Dermis blood vessel endothelial cell (primary cell): ENCODE measurements around the gene PTPRN2. TPM values are rescaled to one million over a fixed set of nuclear protein-coding genes. Genes with fewer than 3 reads are reported as not detected.

Experiments used
- DNase-seq: peaks from one replicate; pipeline ENCODE4 v3.0.0; 2010
- total RNA-seq: library from RNA; depleted of rRNA; stranded (reverse); fragments of >200 nt; gene quantifications from 2 replicates; pipeline ENCODE4 v1.2.3, GENCODE V29; 2014

PTPRN2 gene
- total RNA-seq, 1 donor from 2014 or later: 2.2 TPM

DNA sequence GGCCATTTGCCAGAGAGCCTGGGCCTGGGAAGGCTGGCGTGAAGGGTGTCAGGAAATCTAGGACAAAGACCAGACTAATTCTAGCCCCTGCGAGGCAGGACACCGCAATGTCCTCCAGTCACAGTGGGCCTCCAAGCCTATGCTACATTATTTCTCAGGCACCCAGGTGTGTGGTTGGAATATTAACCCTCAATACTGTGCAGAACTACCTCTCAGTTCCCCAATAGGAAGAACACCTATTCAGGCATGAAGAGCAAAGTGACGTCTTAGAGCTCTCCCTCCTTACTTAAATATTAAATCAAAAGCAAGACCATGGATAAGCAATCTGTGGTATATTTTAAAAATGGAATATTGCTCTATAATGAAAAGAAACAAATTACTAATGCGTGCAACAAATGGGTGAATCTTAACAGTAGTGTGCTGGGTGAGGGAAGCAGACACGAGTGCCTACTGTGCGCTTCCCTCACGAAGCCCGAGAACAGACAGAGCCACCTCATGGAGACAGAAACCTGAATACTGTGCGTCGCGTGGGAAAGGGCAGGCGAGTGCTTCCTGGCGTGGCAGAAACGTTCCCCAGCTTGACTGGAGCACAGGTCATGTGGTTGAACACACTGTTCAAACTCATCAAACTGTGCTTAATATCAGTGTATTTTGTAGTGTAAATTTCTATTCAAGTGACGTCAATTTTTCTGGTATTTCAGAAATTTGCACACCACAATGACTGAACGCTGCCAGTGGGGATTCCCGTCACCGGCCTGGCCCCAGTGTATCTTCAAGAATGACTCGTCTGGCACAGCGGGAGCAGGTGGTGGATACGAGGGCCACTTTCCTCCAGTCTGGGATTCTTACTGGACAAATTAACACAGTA is 15.5 kb upstream of the PTPRN2 start:
- no peak for DNase-seq

DNA sequence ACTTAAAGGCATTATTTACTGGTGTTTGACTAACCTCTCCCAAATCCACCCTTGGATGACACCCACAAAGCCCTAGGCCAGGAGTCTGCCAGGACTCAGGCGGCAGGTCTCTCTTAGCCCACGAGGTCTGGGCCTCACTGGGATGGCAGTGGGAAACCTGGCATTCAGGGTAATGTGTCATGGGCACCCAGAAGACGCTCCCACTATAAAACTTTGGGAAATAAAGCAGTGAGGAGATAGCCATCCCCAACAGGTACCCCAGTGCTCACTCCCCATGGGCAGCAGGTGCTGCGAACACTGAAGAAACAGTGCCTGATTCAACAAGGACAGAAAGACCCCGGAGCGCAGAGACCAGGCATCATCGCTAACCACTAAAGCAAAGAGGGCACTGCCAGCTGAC is 14.4 kb upstream of the PTPRN2 start:
- no peak for DNase-seq

DNA sequence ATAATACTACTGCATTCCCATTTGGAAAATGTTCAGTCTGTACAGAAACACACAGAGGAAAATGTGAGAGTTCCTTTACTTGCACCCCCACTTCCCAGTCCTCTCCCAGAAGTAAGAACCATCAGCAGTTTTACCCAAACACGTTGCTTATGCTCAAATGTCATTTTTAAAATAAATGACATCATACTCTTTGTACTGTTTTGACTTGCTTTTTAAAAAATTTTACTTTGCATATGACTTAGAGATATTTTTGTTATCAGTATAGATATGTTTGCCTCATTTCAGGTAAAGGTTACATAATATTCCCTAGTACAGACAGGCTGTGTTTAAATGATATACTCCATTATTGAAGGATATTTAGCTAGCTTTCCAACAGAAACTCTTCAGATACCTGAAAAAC is 13.5 kb upstream of the PTPRN2 start:
- no peak for DNase-seq

DNA sequence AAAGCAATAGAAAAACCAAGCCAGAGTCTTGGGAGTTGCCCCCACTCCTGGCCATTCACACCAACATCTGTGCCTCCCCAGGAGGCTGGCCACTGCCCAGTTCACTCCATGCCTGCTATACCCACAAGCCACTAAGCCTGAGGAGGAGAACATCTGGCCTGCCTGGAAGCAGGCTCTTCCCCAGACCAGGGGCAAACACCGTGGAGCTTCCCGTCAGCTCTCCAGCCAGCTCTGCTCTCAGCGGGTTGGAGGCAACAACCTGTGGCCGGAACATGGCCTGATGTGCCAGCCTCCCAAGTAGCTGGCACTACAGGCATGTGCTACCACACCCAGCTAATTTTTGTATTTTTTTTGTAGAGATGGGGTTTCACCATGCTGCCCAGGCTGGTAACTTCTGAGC is 9.1 kb upstream of the PTPRN2 start:
- DNase-seq: no peak

DNA sequence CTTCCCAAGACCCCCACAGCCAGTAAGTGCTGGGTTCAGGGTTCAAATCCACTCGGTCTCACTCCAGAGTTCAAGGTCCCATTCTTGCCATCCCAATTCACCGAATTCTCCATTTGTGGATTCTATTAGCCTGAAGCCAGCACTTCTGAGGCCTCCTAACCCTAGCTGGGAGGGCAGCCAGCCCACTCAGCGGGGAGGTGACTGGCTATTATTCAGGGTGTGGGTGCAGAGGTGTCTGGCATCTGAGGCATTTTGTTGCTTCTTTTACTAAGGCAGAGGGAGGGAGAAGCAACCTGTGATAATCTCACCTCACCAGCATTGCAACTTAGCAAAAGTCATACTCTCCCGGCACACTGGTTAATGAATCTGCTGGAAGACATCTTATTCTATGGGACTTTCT is 8.7 kb upstream of the PTPRN2 start:
- DNase-seq: no peak

DNA sequence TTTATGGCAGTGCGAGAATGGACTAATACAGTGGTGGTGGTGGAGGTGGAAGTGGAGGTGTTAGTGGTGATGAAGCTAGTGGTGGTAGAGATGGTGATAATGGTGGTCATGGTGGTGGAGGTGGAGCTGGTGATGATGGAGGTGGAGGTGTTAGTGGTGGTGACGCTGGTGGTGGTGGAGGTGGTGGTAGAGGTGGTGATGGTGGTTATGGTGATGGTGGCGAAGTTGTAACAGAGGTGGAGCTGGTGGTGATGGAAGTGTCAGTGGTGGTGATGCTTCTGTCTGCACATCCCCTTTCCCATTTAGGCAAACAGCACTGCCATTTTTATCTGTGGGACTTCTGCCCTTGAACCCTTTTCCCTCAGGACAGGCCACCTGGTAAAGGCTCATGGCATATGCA is 7.4 kb upstream of the PTPRN2 start:
- DNase-seq: peak; percentile 48

DNA sequence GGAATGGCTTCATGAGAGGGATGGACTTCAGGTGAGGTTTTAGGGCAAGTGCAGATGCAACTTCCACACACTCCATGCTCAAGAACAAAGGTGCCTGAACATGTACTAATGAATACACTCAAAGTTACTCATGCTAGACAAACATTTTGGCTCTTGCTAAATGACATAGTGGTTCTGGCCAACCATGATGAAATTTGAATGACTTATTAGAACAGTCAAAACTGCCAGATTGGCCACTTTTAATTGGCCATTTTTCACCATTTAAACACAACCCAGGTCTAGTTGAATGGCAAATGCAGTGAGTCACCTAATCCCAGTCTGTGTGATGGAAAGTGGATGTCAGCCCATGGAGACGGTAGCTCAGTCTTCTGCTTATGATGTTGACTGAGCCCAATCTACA is 4.9 kb upstream of the PTPRN2 start:
- no peak for DNase-seq

DNA sequence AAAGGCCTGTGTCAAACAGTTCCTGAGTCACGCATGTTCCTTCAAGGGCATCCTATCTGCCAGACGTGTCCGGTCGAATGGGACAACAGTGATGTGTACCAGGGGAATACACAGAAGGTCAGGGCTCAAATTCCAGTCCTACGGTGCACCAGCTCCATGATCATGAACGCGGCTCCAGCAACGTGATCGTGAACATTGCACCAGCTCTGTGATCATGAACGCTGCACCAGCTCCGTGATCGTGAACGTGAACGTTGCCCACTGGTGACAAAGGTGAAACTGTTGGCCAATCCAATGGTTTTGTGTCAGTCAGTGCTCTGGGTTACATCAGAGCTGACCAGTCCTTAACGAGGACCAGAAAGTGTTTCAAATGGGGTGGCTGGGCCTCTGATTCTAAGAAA is 4.3 kb upstream of the PTPRN2 start:
- no peak for DNase-seq

DNA sequence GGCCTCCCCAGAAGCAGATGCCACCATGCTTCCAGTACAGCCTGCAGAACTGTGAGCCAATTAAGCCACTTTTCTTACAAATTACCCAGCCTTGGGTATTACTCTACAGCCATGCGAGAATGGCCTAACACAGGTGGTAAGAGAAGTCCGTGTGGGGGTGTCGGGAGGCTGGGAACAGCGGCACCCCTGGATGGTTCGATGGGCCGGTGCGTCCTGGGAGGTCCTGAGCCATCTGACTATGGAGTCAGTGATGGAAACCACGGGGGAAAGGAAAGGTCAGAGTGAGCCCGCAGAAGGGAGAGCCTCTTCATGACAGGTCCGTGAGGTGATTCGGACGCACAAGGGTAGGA is 2.5 kb upstream of the PTPRN2 start:
- DNase-seq: no peak

DNA sequence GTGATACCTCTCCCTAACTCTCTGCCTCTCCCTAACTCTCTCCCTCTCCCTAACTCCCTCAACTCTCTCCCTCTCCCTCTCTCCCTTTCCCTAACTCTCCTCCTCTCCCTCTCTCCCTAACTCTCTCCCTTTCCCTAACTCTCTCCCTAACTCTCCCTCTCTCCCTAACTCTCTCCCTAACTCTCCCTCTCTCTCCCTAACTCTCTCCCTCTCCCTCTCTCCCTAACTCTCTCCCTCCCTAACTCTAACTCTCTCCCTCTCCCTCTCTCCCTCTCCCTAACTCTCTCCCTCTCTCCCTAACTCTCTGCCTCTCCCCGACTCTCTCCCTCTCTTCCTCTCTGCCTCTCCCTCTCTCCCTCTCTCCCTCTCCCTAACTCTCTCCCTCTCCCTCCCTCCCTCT is 2.0 kb upstream of the PTPRN2 start:
- DNase-seq: no peak

DNA sequence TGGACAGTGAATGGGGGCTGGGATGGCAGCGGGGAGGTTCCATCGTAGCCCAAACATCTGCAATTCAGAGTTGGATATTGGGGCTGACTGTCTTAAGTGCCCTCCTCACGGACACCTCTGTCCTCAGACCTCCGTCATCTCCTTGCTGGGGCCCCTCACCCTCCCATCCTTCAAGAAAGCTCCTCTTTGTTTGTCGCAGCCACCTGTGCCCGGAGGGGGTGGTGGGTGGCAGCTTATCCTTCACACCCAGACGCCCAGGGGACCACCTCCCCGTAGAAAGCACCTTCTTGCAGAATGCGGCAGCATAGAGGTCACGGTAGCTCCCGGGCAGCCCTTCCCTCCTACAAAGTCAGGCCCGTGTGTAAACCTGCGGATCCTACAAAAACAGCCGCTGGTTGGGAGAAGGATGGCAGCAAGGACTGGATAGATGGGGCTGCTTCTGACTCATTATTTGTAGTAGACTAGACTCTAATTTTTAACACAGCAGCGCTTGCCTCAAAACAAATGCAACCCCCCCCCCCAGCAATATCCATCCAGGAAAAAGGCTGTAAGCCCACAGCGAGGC is 1.3 kb upstream of the PTPRN2 start:
- no peak for DNase-seq

DNA sequence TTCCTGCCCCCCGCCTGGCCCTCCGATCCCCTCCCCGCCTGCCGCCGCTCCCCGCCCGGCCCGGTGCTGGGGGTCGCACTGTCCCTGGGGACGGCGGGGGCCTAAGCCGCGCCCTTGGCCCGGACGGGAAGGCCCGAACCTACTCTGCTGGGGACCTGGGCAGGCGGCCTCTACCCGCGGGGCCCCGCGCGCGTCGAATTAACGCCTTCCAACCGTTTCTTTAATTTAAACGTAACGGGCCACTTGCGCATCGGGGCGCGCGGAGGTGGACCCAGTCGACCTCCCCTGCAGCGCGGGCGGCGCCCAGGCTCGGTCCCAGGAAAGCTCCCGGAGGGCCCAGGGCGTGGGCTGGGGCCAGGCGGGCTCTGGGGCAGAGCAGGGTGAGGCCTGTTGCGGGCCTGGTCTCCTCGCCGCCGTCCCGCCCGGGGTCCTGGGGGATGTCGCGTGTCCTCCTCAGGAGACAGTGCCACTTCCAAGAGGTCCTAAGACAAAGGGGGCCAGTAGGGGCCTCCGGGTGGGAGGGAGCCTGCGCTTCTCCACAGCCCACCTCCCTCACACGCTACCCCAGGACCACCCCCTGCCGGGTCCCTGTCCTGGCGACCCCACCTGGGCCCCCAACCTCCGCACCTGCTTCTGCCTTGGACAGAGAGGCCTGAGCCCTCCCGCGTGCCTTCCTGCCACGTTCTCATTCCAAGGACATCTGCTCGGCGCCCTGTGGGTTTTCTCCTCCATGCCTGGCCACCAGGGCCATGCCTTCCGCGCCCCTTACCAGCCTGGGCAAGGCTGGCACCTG is 658 bp upstream of the PTPRN2 start:
- no peak for DNase-seq

DNA sequence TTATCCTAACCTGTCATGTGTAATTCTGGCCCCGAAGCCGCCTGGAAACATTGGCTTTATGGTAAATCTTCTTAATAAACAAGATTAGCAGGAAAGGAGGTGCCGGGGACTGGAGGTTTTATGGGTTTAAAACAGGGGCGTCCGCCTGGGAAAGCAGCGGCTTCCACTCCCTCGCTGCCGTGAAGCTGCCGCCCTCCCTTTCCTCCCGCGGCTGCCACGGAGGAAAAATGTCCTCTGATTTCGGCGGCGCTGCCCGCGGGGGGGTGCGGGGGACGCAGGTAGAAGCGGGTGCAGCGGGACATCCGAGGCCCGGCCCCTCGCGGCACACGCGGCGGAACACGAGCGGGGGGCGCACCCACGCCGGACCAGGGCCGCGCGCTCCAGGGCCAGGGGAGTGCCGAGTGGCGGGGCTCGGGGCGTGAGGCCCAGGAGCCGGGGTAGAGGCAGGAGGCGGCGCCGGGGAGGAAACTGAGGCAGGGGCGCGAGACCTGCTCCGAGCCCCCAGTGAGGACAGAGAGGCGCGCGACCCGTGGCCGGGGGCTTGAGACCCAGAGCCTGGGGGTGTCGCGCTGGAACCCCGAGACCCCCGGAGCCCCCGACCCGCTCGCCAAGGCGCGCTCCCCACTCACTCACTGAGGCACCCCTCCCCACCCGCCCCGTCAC is 993 bp downstream of the PTPRN2 start:
- DNase-seq: no peak

DNA sequence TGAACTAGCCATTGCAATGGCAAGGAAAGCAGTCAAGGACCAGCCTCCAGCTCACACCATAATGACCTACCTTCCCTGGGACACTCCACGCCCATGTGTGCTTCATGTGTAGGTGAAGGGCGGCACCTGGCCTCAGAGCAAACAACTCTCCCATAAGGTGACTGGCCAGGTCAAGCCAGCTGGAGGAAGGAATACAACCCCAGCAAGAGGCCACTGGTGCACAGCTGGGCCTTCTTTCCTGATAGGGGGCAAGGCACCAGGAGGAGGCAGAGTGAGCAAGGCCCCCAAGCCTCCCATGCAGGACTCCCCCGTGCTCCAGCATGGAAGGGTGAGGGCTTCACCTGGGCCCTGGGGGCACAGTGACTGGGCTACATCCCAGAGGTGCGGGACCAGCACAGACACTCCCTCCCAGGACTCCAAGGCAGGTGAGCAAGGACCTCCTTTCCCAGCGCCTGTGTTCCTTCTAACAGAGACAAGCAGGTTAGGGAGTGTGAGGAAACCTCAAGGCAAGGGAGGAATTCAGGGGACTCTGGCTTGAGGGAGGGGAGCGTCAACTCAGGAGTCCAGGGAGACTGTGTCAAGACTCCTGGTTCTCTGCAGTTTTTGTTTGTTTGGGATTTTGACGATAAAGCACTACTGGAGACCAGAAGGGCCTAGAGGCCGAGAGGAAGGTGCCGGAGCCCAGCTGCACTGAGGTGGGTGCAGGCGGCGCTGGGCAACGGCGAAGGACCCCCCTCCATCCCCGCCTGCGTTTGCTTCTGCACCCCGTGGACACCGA is 1.7 kb downstream of the PTPRN2 start:
- no peak for DNase-seq

DNA sequence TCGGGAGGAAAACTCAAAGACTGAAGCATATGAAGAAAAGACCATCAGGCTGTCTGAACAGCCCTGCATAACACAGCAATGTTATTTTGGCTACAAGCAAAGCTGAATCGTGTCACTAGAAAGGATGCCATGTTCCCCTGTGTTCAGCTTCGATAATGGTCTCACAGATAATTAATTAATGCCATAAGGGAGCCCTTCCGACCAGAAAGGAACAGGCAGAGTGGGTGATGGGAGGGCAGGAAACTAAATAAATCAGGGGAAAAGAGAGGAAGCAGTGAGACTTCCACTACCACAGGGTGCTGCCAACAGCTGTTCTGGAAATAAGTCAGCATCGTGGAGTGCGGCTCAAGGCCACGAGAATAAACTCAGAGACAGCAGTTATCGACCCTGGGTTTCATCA is 3.2 kb downstream of the PTPRN2 start:
- DNase-seq: no peak

DNA sequence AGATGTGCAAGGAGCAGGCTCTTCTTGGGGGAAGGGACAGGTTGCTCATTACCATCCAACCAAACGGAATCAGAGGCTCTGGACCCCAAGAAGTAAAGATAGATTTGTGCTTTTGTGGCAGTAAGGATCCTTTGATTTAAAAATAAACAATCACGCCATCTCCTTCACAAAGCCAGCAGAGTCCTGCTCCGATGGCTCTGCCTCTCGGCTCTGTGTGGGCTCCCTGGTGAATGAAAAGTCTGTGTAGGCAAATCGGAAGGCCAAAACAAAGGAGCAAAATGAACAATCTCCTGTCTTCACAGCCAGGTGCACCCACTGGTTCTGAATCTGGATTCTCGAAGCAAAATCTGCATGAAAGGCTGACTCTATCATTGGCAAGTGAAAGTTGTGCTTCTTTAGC is 3.8 kb downstream of the PTPRN2 start:
- DNase-seq: no peak

DNA sequence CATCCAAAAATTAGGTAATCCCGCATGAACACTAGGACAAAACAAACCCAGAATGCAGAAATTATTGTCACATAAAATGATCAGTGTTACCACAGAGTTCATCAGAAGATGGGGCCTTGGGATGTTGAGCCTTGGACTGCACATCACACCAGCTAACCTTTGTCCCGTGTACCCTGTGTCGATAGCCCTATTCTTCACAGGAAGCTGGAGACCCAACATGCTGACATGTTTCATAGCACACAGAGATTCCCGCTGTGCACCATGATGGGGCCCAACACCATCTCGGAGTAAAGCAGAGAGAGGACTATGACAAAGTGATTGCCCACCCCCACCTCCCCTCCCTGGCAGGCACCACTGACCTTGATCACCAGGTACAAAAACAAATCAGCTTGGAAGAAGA is 4.5 kb downstream of the PTPRN2 start:
- no peak for DNase-seq

DNA sequence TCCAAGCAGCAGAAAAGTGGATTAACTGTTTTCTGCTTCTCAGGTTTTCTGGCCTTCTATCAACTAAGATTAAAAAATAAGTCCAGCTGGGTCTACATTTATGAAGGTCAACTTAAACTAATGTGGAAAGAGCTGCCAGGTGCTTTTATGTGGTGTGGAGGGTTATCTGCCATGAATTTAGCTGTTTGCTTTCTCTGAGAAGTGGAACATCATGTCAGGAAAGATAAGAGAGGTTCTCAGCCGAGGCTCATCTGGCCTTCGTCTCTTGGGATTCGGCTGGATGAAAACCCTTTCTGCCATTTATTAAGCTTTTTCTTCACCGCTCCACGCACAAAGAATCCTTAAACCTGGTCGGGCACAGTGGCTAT is 5.5 kb downstream of the PTPRN2 start:
- DNase-seq: no peak

DNA sequence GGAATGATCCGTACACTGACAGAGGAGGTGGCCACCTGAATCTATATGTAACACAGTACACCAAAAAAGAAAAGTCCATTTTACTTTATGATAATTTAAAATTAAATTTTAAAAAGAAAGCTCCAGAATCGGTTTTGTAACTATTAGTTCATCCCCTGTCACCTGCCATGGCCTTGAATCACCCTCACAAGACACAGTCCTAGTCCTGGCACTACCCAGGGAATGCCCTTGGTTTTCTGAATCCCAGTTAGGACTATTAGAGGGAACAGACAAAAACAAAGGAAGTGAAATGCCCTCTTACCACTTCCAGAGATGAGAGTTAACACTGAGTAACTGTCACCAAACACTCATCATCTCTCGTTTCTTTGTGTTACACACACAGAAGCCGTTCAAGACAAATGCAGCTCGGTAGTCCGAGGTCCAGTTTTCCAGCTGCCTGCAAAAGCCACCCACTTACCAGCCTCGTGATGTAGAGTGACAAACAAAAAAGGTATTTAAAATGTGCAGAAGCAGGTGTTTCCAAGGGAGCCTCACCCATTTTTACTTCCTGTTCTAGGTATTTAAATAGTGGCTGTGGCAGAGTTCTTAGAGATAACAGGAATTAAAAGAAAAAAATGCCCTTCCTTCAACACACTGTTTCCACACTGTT is 6.1 kb downstream of the PTPRN2 start:
- no peak for DNase-seq

DNA sequence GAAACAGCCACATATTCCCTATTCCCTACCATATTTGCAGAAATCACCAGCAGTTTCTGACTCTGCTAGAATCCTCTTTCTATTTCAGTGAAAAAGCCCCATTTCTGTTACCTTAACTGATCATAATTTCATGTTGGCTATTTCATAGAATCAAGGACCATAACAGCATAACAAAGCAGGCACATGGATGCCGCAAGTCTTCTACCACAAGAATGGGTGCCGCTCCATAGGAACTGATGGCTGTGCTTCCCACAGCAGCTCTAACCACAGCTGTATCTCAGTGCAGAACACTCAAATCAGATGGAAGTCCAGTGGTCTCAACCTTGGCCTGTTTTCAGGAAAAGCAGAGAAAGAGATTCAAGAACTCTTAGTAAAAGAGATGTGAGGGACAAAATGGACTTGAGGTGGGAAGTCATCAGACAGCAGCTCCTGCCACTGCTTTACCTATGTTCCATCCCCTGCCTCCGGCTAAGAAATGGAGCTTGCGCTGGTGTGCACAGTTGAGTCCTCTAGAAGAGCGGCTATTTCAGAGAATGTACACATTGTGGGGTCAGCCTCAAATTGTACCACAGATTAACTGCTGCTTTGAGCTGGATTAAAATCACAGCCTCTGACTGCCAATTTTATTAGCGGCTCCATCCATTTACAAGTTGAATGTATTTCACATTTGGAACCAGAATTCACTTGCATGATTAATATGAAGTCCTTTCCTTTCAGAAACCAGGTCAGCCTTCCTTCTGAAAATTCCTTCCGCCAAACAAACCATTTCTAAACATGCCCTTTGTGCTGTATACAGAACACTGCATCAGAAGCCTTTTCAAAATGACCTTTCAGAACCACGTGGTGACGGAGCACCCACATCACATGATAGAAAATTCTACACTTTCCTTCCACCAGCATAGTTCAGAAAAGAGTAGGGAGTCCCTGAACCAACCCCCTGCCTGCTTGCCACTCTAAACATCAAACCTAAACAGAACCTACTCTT is 7.7 kb downstream of the PTPRN2 start:
- DNase-seq: no peak
